ENCODE data around the gene HECW1.

Gene HECW1

GRCh38 chr7:43461349-43462024 is 349.0 kb downstream of the HECW1 start:
- Histone ChIP-seq H3K9me3 (no peaks in the 10 kb centered on the region), H3K4me1 (ENCODE audit: control insufficient read depth in 1 of 2, insufficient read depth in 1 of 2, low read depth in 1 of 2, low read length in 1 of 2) (peaks cover 16 to 22% of the 10 kb centered on the region in 2 experiments), H3K27me3 (no peaks in the 10 kb centered on the region), H3K27ac (no peak overlapping the region), H3K4me3 (ENCODE audit: low read depth in 1 of 2, low read length in 1 of 2) (no peak overlapping the region), H3K36me3 (no peaks in the 10 kb centered on the region)
- TF ChIP-seq CTCF (IDR thresholded peaks at IDR 0.05), result no peak

GRCh38 chr7:43462836-43463235 is 350.4 kb downstream of the HECW1 start:
- TF ChIP-seq CTCF (IDR thresholded peaks at IDR 0.05), result no peak
- H3K4me1 ChIP-seq (ENCODE audit: control insufficient read depth in 1 of 2, insufficient read depth in 1 of 2, low read depth in 1 of 2, low read length in 1 of 2), result peaks cover 13 to 19% of the 10 kb centered on the region in 2 experiments

GRCh38 chr7:43463401-43463980 is 351.0 kb downstream of the HECW1 start:
- Histone ChIP-seq H3K9me3 (no peaks in the 10 kb centered on the region), H3K36me3 (no peaks in the 10 kb centered on the region), H3K27me3 (no peaks in the 10 kb centered on the region), H3K27ac (no peak overlapping the region), H3K4me3 (ENCODE audit: low read depth in 1 of 2, low read length in 1 of 2) (no peak overlapping the region), H3K4me1 (ENCODE audit: control insufficient read depth in 1 of 2, insufficient read depth in 1 of 2, low read depth in 1 of 2, low read length in 1 of 2) (peaks cover 7 to 13% of the 10 kb centered on the region in 2 experiments)
- no peak for TF ChIP-seq CTCF (IDR thresholded peaks at IDR 0.05)

More at GRCh38 chr7:43462836-43463235, 350.4 kb downstream of the HECW1 start:
- H3K27me3 ChIP-seq, result no peaks in the 10 kb centered on the region
- no peak overlapping the region for H3K4me3 ChIP-seq (ENCODE audit: low read depth in 1 of 2, low read length in 1 of 2)
- no peaks in the 10 kb centered on the region for H3K9me3 ChIP-seq
- H3K36me3 ChIP-seq, result no peaks in the 10 kb centered on the region
- no peak overlapping the region for H3K27ac ChIP-seq

- H3K27me3 ChIP-seq, result no peaks in the 10 kb centered on the region
- TF ChIP-seq CTCF (IDR thresholded peaks at IDR 0.05), result no peak
- no peaks in the 10 kb centered on the region for H3K36me3 ChIP-seq
- H3K4me3 ChIP-seq (ENCODE audit: low read depth in 1 of 2, low read length in 1 of 2), result no peak overlapping the region
- H3K27ac ChIP-seq, result no peak overlapping the region
- H3K9me3 ChIP-seq, result no peaks in the 10 kb centered on the region
- H3K4me1 ChIP-seq (ENCODE audit: control insufficient read depth in 1 of 2, insufficient read depth in 1 of 2, low read depth in 1 of 2, low read length in 1 of 2), result no peaks in the 10 kb centered on the region
Observed at GRCh38 chr7:43465581-43466554, 353.4 kb downstream of the HECW1 start.

GRCh38 chr7:43467406-43467805 is 355.0 kb downstream of the HECW1 start:
- H3K36me3 ChIP-seq, result no peaks in the 10 kb centered on the region
- no peak for TF ChIP-seq CTCF (IDR thresholded peaks at IDR 0.05)
- H3K9me3 ChIP-seq, result no peaks in the 10 kb centered on the region
- H3K27ac ChIP-seq, result no peak overlapping the region
- H3K27me3 ChIP-seq, result no peaks in the 10 kb centered on the region
- no peak overlapping the region for H3K4me3 ChIP-seq (ENCODE audit: low read depth in 1 of 2, low read length in 1 of 2)
- H3K4me1 ChIP-seq (ENCODE audit: control insufficient read depth in 1 of 2, insufficient read depth in 1 of 2, low read depth in 1 of 2, low read length in 1 of 2), result no peaks in the 10 kb centered on the region
